Adrenal gland (tissue), 12 donors: Measurements from ENCODE around the gene LCN12. TPM values are rescaled to one million over a fixed set of nuclear protein-coding genes. Genes with fewer than 3 reads are reported as not detected.

Experiments used
- DNase-seq, 7 donors: peaks; one replicate each; pipeline ENCODE4 v3.0.0-alpha.2; 2019 to 2020
- H3K27ac ChIP-seq, 5 donors: fragments of 200-600 bp; sonication (generic) in 4 of 5; 1 replicate in 3 of 5; 2 replicates in 2 of 5; pipeline versions ENCODE4 v1.5.1 to v1.8.0; 2016 to 2020; ENCODE audit warnings: mild to moderate bottlenecking in 1 of 5
- H3K27me3 ChIP-seq: fragments of 200-600 bp; 2 replicates; pipeline ENCODE4 v1.8.0; 2021
- H3K36me3 ChIP-seq, 2 donors: fragments of 200-600 bp; replicated peaks in 1 of 2; 1 replicate in 1 of 2; 2 replicates in 1 of 2; pipeline versions ENCODE4 v1.5.1 to v1.8.0; 2018 to 2022
- H3K4me1 ChIP-seq, 2 donors: fragments of 200-600 bp; replicated peaks in 1 of 2; 1 replicate in 1 of 2; 2 replicates in 1 of 2; pipeline versions ENCODE4 v1.5.1 to v1.8.0; 2018 to 2021
- H3K4me3 ChIP-seq, 4 donors: fragments of 200-600 bp; sonication (generic) in 3 of 4; one replicate each; pipeline ENCODE4 v1.5.1; 2016 to 2018
- H3K9me3 ChIP-seq, 3 donors: fragments of 200-600 bp; sonication (generic) in 1 of 3; replicated peaks in 1 of 3; 1 replicate in 2 of 3; 2 replicates in 1 of 3; pipeline versions ENCODE4 v1.5.1 to v1.8.0; 2016 to 2021
- CTCF ChIP-seq, 6 experiments: fragments of 450-650 bp in 4 of 6; fragments of 200-600 bp in 2 of 6; sonication (generic) in 1 of 6; IDR thresholded peaks; 1 replicate in 5 of 6; 2 replicates in 1 of 6; pipeline versions ENCODE4 v1.5.1 to v1.8.0; 2016 to 2021; ENCODE audit warnings: antibody characterized with exemption in 6 of 6, mild to moderate bottlenecking in 2 of 6, moderate library complexity in 1 of 6
- POLR2A ChIP-seq, 2 donors: fragments of 450-650 bp; IDR thresholded peaks; one replicate each; pipeline ENCODE4 v1.6.1; 2017; ENCODE audit warnings: antibody characterized with exemption in 2 of 2, mild to moderate bottlenecking in 2 of 2, moderate library complexity in 1 of 2
- WGBS, 4 donors: extraction: QIAGEN DNeasy Blood & Tissue Kit in 2 of 4; methylation state at CpG; one replicate each; pipeline versions ENCODE4 v1.1.5 to v1.1.7; 2013 to 2017; 5-methylcytosine and 5-hydroxymethylcytosine counted together
- intact Hi-C, 2 donors: fragments of 100-400 bp; cut with DNase I; formaldehyde crosslinking; loops; one replicate each; pipeline versions ENCODE4 v1.14.1 to v1.15.0; 2022 to 2023
- polyA plus RNA-seq, 3 donors: library from polyadenylated mRNA; stranded (reverse); fragments of 200-250 nt in 2 of 3; fragments of 350-450 nt in 1 of 3; fragmentation: Illumina TruSeq in 1 of 3; extraction: RNeasy Lipid Tissue Mini Kit (QIAGEN cat#74804) in 1 of 3; gene quantifications; one replicate each; pipeline ENCODE4 v1.2.3, GENCODE V29; 2013 to 2014
- total RNA-seq, 9 donors: library from RNA; depleted of rRNA in 4 of 9; stranded (reverse); fragments of >200 nt in 4 of 9; fragments of 120-200 nt in 1 of 9; fragmentation: NEBNext Ultra II Directional in 1 of 9; extraction: Animal tissue kit (Norgen Biotek cat#: 25700) in 1 of 9; gene quantifications; one replicate each; pipeline versions ENCODE4 v1.1.0 to v1.2.4, GENCODE V29; 2013 to 2023
- donor health status: healthy with polysubstance abuse.
- donor health status: Bipolar disorder and iron deficiency.
- donor health status: DM: yes; HTN: yes; CAD: no.
- donor health status: DM: no; HTN: no; CAD: no.
- donor health status: DM: no; HTN: no; CAD: no.
- donor health status: DM: yes; HTN: yes; CAD: no.

LCN12 gene
- total and polyA plus RNA-seq, 12 donors: 0.75 to 31.8 (median 4.4) TPM; not detected in 1

- peaks cover 0 to 24% of the 10 kb centered on the region in 2 donors for H3K36me3 ChIP-seq
- H3K4me3 ChIP-seq: no peak overlapping the region
- peaks cover 23 to 28% of the 10 kb centered on the region in 2 donors for H3K4me1 ChIP-seq
- 86 to 93% (median 89%) methylated on average over 6 to 30 of the region's 30 CpGs for WGBS, 4 donors
- DNase-seq: peak in 2 of 7 donors; percentile 36 to 52
- H3K27me3 ChIP-seq: no peaks in the 10 kb centered on the region
- no peaks in the 10 kb centered on the region for H3K9me3 ChIP-seq
- intact Hi-C loops: loop anchor here (10.0 kb wide), 3 partner anchors 61 to 101 kb away; partner anchors contain the start of genes AJM1 (in 1 of the 2), MAMDC4 (in 1 of the 2), PHPT1 (in 1 of the 2) and TRAF2 (in 1 of the 2)
- TF ChIP-seq POLR2A (IDR thresholded peaks at IDR 0.05): no peak
- no peak for TF ChIP-seq CTCF (IDR thresholded peaks at IDR 0.05)
- no peak overlapping the region for H3K27ac ChIP-seq
These were observed 6.5 kb upstream of the LCN12 start for GRCh38 chr9:136945333-136946227.

- Histone ChIP-seq H3K9me3 (no peaks in the 10 kb centered on the region), H3K4me1 (peaks cover 24 to 27% of the 10 kb centered on the region in 2 donors), H3K27me3 (no peaks in the 10 kb centered on the region), H3K27ac (no peak overlapping the region), H3K4me3 (no peak overlapping the region), H3K36me3 (peaks cover 0 to 16% of the 10 kb centered on the region in 2 donors)
- 81 to 93% (median 86%) methylated on average over 13 to 27 of the region's 27 CpGs for WGBS, 4 donors
- peak in 1 of 7 donors; percentile 34 for DNase-seq
- TF ChIP-seq CTCF (IDR thresholded peaks at IDR 0.05) (no peak), POLR2A (IDR thresholded peaks at IDR 0.05) (no peak)
- intact Hi-C loops: loop anchor here (10.0 kb wide), 3 partner anchors 62 to 102 kb away; partner anchors contain the start of genes AJM1 (in 1 of the 2), MAMDC4 (in 1 of the 2), PHPT1 (in 1 of the 2) and TRAF2 (in 1 of the 2)
These were observed 5.6 kb upstream of the LCN12 start for GRCh38 chr9:136946228-136947027.

GRCh38 chr9:136947028-136947891, 4.8 kb upstream of the LCN12 start:
- no peak overlapping the region for H3K4me3 ChIP-seq
- no peaks in the 10 kb centered on the region for H3K27me3 ChIP-seq
- H3K4me1 ChIP-seq: peaks cover 24 to 36% of the 10 kb centered on the region in 2 donors
- WGBS, 4 donors: 67 to 84% (median 71%) methylated on average over 6 to 26 of the region's 26 CpGs
- peaks cover 0 to 7% of the 10 kb centered on the region in 2 donors for H3K36me3 ChIP-seq
- DNase-seq: peak in 1 of 7 donors; percentile 15
- intact Hi-C loops: loop anchor here (10.0 kb wide), 3 partner anchors 62 to 102 kb away; partner anchors contain the start of genes AJM1 (in 1 of the 2), MAMDC4 (in 1 of the 2), PHPT1 (in 1 of the 2) and TRAF2 (in 1 of the 2)
- H3K9me3 ChIP-seq: no peaks in the 10 kb centered on the region
- TF ChIP-seq CTCF (IDR thresholded peaks at IDR 0.05): no peak
- TF ChIP-seq POLR2A (IDR thresholded peaks at IDR 0.05): no peak
- H3K27ac ChIP-seq: peak overlapping the region in 1 of 5 donors; percentile 31
